Measurements from ENCODE around the gene EZH1. TPM values are rescaled to one million over a fixed set of nuclear protein-coding genes. Genes with fewer than 3 reads are reported as not detected.

Gene EZH1
- total and polyA plus RNA-seq, 10 of the 15 experiments (the other 5 are each of a cell fraction or from before 2014, with no cell fraction given) = 6.1 to 43.3 (median 16.8) TPM

GRCh38 chr17:42779936-42780850 is 35.4 kb upstream of the EZH1 start, which contains the start of gene WNK4:
Gene WNK4, plus strand, starts transcription at chr17:42780610. Its CDS starts 89 bp downstream, at chr17:42780699.
- H3K9me3 ChIP-seq (replicated peaks; ENCODE audit: control insufficient read depth, insufficient read depth, low read length) = no peaks in the 10 kb centered on the region; the same call in 2 of the 3 replicates
- no TSS peak for BruUV-seq (replicated peaks)

More at GRCh38 chr17:42779936-42780850, 35.4 kb upstream of the EZH1 start, which contains the start of gene WNK4:
- H3K27ac ChIP-seq (ENCODE audit: control insufficient read depth, insufficient read depth) = no peak within 1 kb of the TSS
- H4K20me1 ChIP-seq (ENCODE audit: control insufficient read depth, insufficient read depth) = no peaks in the 10 kb centered on the region; the same call in 1 of the 2 replicates
- H3K4me1 ChIP-seq (ENCODE audit: control insufficient read depth, insufficient read depth, low read length) = peaks cover 9% of the 10 kb centered on the region
- in situ Hi-C loops (cut with MboI) = no loop called here
- SMC1A ChIA-PET (ENCODE audit: uncharacterized antibody, unreplicated experiment) = no interaction called here
- TF ChIP-seq E2F8 (IDR thresholded peaks at IDR 0.05; ENCODE audit: low read depth, partially characterized antibody) (no peak), POLR2A (IDR thresholded peaks at IDR 0.05; ENCODE audit: low read depth, low read length) (0 out of 2 replicates have a peak, but pooled peaks have one; percentile 7)
- peaks cover 5 to 20% of the 10 kb centered on the region in 2 experiments for H3K27me3 ChIP-seq (replicated peaks in 1 of 2; ENCODE audit: control insufficient read depth in 2 of 2, insufficient read depth in 2 of 2, low read length in 1 of 2)
- no peak within 1 kb of the TSS for H2AFZ ChIP-seq (ENCODE audit: control insufficient read depth, low read depth, low read length)
- intact Hi-C loops (cut with micrococcal nuclease; ENCODE audit: unreplicated experiment) = no loop called here
- H3K4me2 ChIP-seq (ENCODE audit: control insufficient read depth, insufficient read depth) = 0 out of 2 replicates have a peak within 1 kb of the TSS, but pooled peaks have one; percentile 13
- peaks cover 5 to 7% of the 10 kb centered on the region in 2 experiments; a peak in 3 of 4 replicates for H3K36me3 ChIP-seq (ENCODE audit: control insufficient read depth in 2 of 2, insufficient read depth in 2 of 2, low read length in 1 of 2)
- RAD21 ChIA-PET (ENCODE audit: unreplicated experiment) = interaction anchor here (0.7 kb wide), 1 partner anchor 40 kb away, joined by 3 read pairs; no protein-coding TSS in a partner anchor
- FAIRE-seq (no peak), DNase-seq (ENCODE audit: low read depth, low spot score) (no peak), ATAC-seq (no peak)
- POLR2A ChIA-PET = no interaction called here
- H3K4me3 ChIP-seq = no peak within 1 kb of the TSS
- CTCF ChIA-PET = interaction anchor here (0.6 to 0.7 kb wide), 2 partner anchors 194 to 202 kb away, joined by 3 to 4 read pairs; no protein-coding TSS in a partner anchor
- H3K9ac ChIP-seq (ENCODE audit: control insufficient read depth, insufficient read depth, low read length) = no peak within 1 kb of the TSS
- no peaks in the 10 kb centered on the region for H3K79me2 ChIP-seq (ENCODE audit: control insufficient read depth, insufficient read depth, low read length)
- WGBS (ENCODE audit: insufficient coverage, insufficient replicate concordance, low lambda C conversion rate, missing lambda C conversion rate) = 29% methylated on average over 42 of the region's 65 CpGs

Data from GM12878 (cell line).